HG02870 (cell line): ENCODE results near the gene PCDHGA6.

Experiments used
- ATAC-seq: cut with Tn5 transposase; IDR thresholded peaks from one replicate; pipeline ENCODE4 v1.9.1; 2021; ENCODE audit warnings: mild to moderate bottlenecking, moderate library complexity; ENCODE audit not compliant: unreplicated experiment

The PCDHGA6 gene

DNA sequence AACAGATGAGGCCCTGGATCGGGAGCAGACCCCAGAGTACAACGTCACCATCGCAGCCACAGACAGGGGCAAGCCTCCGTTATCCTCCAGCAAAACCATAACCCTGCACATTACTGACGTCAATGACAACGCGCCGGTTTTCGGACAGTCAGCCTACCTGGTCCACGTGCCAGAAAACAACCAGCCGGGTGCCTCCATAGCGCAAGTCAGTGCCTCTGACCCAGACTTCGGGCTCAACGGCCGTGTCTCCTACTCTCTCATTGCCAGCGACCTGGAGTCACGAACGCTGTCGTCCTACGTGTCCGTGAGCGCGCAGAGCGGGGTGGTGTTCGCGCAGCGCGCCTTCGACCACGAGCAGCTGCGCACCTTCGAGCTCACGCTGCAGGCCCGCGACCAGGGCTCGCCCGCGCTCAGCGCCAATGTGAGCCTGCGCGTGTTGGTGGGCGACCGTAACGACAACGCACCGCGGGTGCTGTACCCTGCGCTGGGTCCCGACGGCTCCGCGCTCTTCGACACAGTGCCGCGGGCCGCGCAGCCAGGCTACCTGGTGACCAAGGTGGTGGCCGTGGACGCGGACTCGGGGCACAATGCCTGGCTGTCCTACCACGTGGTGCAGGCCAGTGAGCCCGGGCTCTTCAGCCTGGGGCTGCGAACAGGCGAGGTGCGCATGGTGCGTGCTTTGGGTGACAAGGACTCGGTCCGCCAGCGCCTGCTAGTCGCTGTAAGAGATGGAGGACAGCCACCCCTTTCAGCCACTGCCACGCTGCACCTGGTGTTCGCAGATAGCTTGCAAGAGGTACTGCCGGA lies 45.6 kb downstream of the PCDHGA6 start:
- no peak for ATAC-seq

- peak; percentile 44 for ATAC-seq
These were observed 47.3 kb downstream of the PCDHGA6 start, which contains the start of gene PCDHGA11 for GRCh38 chr5:141420855-141421488. TSS of gene PCDHGA11 (plus strand) at chr5:141421051. CDS start at chr5:141421228, 177 bp downstream.

- ATAC-seq: no peak
These were observed 47.8 kb downstream of the PCDHGA6 start for GRCh38 chr5:141421489-141421855.

DNA sequence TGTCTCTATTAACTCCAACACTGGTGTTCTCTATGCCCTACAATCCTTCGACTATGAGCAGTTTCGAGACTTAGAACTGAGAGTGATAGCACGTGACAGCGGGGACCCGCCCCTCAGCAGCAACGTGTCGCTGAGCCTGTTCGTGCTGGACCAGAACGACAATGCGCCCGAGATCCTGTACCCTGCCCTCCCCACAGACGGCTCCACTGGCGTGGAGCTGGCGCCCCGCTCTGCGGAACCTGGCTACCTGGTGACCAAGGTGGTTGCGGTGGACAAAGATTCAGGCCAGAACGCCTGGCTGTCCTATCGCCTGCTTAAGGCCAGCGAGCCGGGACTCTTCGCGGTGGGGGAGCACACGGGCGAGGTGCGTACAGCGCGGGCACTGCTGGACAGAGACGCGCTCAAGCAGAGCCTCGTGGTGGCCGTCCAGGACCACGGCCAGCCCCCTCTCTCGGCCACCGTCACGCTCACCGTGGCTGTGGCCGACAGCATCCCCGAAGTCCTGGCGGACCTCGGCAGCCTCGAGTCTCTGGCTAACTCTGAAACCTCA lies 49.1 kb downstream of the PCDHGA6 start:
- no peak for ATAC-seq

GRCh38 chr5:141427783-141428426 lies 54.2 kb downstream of the PCDHGA6 start:
- no peak for ATAC-seq
